Measurements from ENCODE around the gene MCF2L2.
"Not testable (repeated sequence)": the region's sequence is repeated elsewhere in the genome, so short reads cannot be mapped to it uniquely, and the experiment has no call there.

DNA sequence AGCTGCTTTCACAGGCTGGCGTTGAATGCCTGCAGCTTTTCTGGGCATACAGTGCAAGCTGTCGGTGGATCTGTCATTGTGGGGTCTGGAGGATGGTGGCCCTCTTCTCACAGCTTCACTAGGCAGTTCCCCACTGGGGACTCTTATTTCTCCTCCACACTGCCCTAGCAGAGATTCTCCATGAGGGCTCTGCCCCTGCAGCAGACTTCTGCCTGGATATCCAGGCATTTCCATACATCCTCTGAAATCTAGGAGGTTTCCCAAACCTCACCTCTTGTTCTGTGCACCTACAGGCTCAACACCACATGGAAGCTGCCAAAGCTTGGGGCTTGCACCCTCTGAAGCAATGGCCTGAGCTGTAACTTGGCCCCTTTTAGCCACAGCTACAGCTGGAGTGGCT lies 9.6 kb downstream of the MCF2L2 start:
- not testable (repeated sequence) for TF ChIP-seq TAF1 (IDR thresholded peaks at IDR 0.05; ENCODE audit: borderline replicate concordance, low read depth, low read length); POLR2A (IDR thresholded peaks at IDR 0.05; ENCODE audit: low read depth, low read length)
